Nephron progenitor cell (in vitro differentiated cells): ENCODE data around the gene ATP11C.
"Not testable (repeated sequence)": the region's sequence is repeated elsewhere in the genome, so short reads cannot be mapped to it uniquely, and the experiment has no call there.

Experiments used
- DNase-seq: peaks from one replicate; pipeline ENCODE4 v3.0.0; 2021
- H3K27ac Mint-ChIP-seq: 2 replicates; pipeline ENCODE4 v1.8.0; 2021; ENCODE audit warnings: mild to moderate bottlenecking, moderate library complexity, mixed read lengths
- H3K27me3 Mint-ChIP-seq: 2 replicates; pipeline ENCODE4 v1.8.0; 2021; ENCODE audit warnings: mild to moderate bottlenecking, low read depth, mixed read lengths; ENCODE audit not compliant: poor library complexity
- H3K36me3 Mint-ChIP-seq: 2 replicates; pipeline ENCODE4 v1.8.0; 2021; ENCODE audit warnings: low read depth, mixed read lengths
- H3K4me1 Mint-ChIP-seq: 2 replicates; pipeline ENCODE4 v1.8.0; 2021; ENCODE audit warnings: mixed read lengths
- H3K4me3 Mint-ChIP-seq: 2 replicates; pipeline ENCODE4 v1.8.0; 2021; ENCODE audit warnings: mild to moderate bottlenecking, moderate library complexity, mixed read lengths
- H3K9me3 Mint-ChIP-seq: 2 replicates; pipeline ENCODE4 v1.8.0; 2021; ENCODE audit warnings: mild to moderate bottlenecking, moderate library complexity, mixed read lengths
- CTCF ChIP-seq: fragments of 200-600 bp; sonication (generic); IDR thresholded peaks from 2 replicates; pipeline ENCODE4 v1.5.0; 2021; ENCODE audit warnings: antibody characterized with exemption

Gene ATP11C

GRCh38 chrX:139702658-139703057 is 230.2 kb downstream of the ATP11C start:
- H3K9me3 Mint-ChIP-seq, result peaks cover 38% of the 10 kb centered on the region
- H3K4me1 Mint-ChIP-seq, result no peaks in the 10 kb centered on the region
- no peaks in the 10 kb centered on the region for H3K36me3 Mint-ChIP-seq
- H3K27me3 Mint-ChIP-seq, result peaks cover 11% of the 10 kb centered on the region
- no peak overlapping the region for H3K27ac Mint-ChIP-seq
- no peak overlapping the region for H3K4me3 Mint-ChIP-seq
- TF ChIP-seq CTCF, result no peak
- no peak for DNase-seq

DNA sequence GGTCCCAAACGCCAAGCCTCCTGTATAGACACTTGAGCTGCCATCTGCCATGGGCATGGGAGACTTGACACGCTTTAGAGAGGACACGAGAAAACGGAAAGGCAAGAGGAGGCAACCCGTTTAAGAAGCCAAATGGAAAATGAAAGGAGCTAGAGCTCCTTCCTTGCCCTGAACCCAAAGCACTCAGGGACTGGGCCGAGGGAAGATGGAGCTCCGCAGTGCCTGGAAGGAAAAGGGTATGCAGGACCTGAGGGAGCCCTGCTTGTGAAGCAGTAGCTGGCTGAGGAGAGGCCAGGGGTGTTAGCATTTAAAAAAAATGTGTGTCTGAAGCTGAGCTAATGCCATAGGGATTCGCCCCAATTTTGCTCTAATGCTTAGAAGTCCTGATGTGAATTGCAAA is 239.9 kb downstream of the ATP11C start:
- DNase-seq, result no peak
- H3K27me3 Mint-ChIP-seq, result peaks cover 56% of the 10 kb centered on the region

DNA sequence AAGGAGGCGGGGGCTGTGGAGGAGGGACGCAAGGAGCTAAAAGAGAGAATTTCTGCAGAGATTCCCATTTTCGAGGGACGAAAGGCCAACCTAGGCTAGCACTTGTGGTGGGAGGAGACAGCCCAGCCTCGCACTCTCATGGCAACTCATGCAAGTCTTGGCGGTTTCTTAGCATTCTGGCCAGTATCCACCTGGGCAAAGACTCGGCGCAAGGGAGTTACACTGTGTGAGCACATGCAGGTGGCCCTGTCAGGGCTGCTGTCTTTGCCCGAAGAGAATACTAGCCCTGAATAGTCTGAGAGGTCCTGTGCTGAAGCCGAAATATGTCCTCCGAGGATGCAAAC is 240.4 kb downstream of the ATP11C start:
- Mint-ChIP-seq H3K4me3 (peak overlapping the region; percentile 68), H3K27ac (no peak overlapping the region), H3K9me3 (peaks cover 29% of the 10 kb centered on the region), H3K27me3 (peaks cover 60% of the 10 kb centered on the region), H3K36me3 (no peaks in the 10 kb centered on the region), H3K4me1 (no peaks in the 10 kb centered on the region)
- DNase-seq, result no peak
- TF ChIP-seq CTCF, result no peak

More for the DNA sequence above, 239.9 kb downstream of the ATP11C start:
- peak overlapping the region; percentile 68 for H3K4me3 Mint-ChIP-seq
- H3K4me1 Mint-ChIP-seq, result no peaks in the 10 kb centered on the region
- H3K9me3 Mint-ChIP-seq, result peaks cover 26% of the 10 kb centered on the region
- no peaks in the 10 kb centered on the region for H3K36me3 Mint-ChIP-seq
- no peak overlapping the region for H3K27ac Mint-ChIP-seq
- no peak for TF ChIP-seq CTCF

GRCh38 chrX:139691843-139692505 is 240.9 kb downstream of the ATP11C start:
- H3K4me1 Mint-ChIP-seq, result no peaks in the 10 kb centered on the region
- H3K27ac Mint-ChIP-seq, result no peak overlapping the region
- TF ChIP-seq CTCF, result no peak
- peaks cover 62% of the 10 kb centered on the region for H3K27me3 Mint-ChIP-seq
- no peaks in the 10 kb centered on the region for H3K36me3 Mint-ChIP-seq
- peaks cover 30% of the 10 kb centered on the region for H3K9me3 Mint-ChIP-seq
- peak; percentile 45 for DNase-seq
- H3K4me3 Mint-ChIP-seq, result peak overlapping the region; percentile 79

GRCh38 chrX:139691493-139691842 is 241.4 kb downstream of the ATP11C start:
- no peaks in the 10 kb centered on the region for H3K4me1 Mint-ChIP-seq
- peaks cover 64% of the 10 kb centered on the region for H3K27me3 Mint-ChIP-seq
- peaks cover 35% of the 10 kb centered on the region for H3K9me3 Mint-ChIP-seq
- no peak for TF ChIP-seq CTCF
- DNase-seq, result peak; percentile 23
- H3K36me3 Mint-ChIP-seq, result no peaks in the 10 kb centered on the region
- H3K27ac Mint-ChIP-seq, result no peak overlapping the region
- peak overlapping the region; percentile 79 for H3K4me3 Mint-ChIP-seq

- Mint-ChIP-seq H3K27me3 (peaks cover 22% of the 10 kb centered on the region), H3K9me3 (peaks cover 40% of the 10 kb centered on the region)
- H3K4me3 Mint-ChIP-seq, DNase-seq, H3K36me3 Mint-ChIP-seq, H3K4me1 Mint-ChIP-seq, H3K27ac Mint-ChIP-seq: not testable (repeated sequence)
These were observed 247.7 kb downstream of the ATP11C start for GRCh38 chrX:139685175-139685574.
